Renal cortex interstitium (tissue), 11 donors: Measurements from ENCODE around the gene FILIP1L. TPM values are rescaled to one million over a fixed set of nuclear protein-coding genes. Genes with fewer than 3 reads are reported as not detected.

Source experiments
- DNase-seq, 11 donors: peaks; one replicate each; pipeline ENCODE4 v3.0.0-alpha.2; 2013; ENCODE audit warnings: low read depth in 9 of 11, low spot score in 4 of 11; ENCODE audit errors: extremely low read depth in 1 of 11
- polyA plus RNA-seq, 3 donors: library from polyadenylated mRNA; unstranded; fragments of 120-200 nt; gene quantifications; one replicate each; pipeline ENCODE4 v1.2.1, GENCODE V29; 2013; ENCODE audit not compliant: insufficient read length in 3 of 3

The FILIP1L gene
- polyA plus RNA-seq, 3 donors = 19.5 to 22.1 (median 21.7) TPM

GRCh38 chr3:99825004-99825640 lies 289.2 kb downstream of the FILIP1L start:
- no peak for DNase-seq

DNA sequence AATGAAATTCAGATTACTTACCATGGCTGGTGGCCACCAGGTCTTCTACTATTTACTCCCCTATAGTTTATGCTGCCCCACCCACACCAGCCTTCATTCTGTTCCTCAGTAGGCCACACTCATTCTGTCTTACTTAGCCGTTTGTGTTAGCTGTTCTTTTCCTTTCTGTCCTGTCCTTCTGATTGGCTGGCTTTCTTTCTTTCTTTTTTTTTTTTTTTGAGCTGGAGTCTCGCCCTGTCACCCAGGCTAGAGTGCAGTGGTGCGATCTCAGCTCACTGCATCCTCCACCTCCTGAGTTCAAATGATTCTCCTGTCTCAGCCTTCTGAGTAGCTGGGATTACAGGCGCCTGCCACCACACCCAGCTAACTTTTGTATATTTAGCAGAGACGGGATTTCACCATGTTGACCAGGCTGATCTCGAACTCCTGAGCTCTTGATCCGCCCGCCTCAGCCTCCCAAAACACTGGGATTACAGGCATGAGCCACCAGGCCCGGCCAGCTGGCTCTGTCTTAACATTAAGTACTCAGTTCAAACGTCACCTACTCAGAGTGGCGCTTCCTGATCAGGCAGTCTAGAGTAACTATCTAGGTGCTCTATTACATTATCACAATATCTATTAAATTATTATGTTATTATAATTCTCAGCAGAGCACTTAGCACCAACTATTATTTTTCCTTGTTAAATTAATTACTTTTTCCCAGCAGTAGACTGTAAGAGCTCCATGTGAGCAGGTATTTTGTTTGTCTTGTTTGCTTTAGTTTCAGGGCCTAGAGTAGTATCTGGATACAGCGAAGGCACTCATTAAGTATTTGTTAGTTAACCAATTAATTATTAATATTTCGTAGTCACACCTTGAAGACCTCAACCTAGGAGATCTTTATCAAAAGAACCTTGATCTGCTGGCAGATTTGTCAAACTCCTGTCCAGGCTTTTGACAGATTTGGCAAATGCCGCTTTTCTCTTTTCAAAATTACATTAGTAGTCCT lies 290.3 kb downstream of the FILIP1L start:
- no peak for DNase-seq

- no peak for DNase-seq
Observed at GRCh38 chr3:99818818-99819217, 295.5 kb downstream of the FILIP1L start.

DNA sequence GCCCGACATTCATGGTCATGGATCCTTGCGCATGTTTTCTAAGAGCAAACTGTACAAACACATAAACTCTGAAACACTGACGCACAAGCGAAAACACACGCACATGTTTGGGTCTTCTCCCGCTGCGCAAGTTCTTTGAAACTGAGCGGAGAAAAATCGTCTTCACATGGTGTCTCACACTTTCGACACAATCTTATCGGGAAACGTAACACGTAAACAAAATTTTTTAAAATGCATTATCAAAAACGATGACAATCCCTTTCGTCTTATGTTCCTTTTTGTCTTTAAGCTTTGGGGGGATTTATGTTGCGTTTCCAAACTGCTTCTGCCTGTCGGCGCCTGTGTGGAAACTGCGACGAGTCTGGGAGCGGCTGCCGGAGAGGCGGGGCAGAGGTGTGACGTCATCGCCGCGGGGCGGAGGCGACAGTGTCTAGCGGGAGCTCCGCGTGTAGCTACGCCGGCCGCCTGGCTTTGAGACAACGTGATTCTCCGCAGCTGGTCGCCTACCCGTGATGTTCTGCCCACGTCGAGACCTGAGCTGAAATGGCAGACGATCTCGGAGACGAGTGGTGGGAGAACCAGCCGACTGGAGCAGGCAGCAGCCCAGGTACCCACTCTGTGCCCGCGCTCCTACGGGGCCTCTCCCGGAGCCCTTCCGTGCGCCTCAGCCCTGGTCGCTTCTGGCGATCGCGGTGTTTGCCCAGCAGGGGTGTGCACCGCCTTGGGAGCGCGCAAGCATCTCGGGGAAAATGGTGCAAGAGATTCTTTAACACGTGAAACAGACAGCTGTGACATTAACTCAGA lies 296.7 kb downstream of the FILIP1L start, which contains the start of gene CMSS1:
Gene CMSS1, plus strand, starts transcription at position 426 of the 804 bp plus-strand sequence.
- DNase-seq = peak; percentile 84 to 96 (median 89)

DNA sequence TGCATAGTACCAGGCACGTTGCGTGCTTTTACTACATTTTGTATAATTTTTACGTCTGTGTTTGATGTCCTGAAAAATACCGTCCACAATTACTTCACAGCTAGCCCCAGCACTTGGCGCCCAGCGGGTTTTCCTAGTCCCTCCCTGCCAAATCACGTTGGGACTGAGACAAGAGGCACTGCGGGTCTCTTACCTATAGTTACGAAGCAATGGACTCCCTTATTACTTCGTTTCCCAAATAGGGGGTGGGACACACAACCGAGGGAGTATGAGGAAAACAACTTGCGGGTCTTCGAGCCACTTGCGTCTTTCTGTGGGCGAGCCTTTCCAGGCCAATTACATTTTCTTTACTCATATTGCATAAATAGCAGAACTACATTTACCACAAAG lies 297.3 kb downstream of the FILIP1L start:
- DNase-seq = peak in 1 of 11 donors; percentile 23

GRCh38 chr3:99810403-99810802 lies 303.9 kb downstream of the FILIP1L start:
- no peak for DNase-seq

- no peak for DNase-seq
Observed at GRCh38 chr3:99809565-99809964, 304.7 kb downstream of the FILIP1L start.

GRCh38 chr3:99808163-99808794 lies 306.0 kb downstream of the FILIP1L start:
- peak in 7 of 11 donors; percentile 16 to 56 (median 33) for DNase-seq

DNA sequence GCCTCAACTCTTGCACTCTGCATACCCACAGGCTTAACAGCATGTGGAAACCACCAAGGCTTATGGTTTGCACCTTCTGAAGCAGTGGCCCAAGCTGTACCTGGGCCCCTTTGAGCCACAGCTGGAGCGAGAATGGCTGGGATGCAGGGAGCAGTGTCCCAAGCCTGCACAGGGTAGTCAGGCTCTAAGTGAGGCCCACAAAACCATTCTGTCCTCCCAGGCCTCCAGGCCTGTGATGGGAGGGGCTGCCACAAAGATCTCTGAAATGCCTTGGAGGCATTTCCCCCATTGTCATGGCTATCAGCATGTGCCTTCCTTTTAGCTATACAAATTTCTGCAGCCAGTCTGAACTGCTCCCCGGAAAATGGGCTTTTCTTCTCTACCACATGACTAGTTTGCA lies 309.1 kb downstream of the FILIP1L start:
- DNase-seq = no peak

GRCh38 chr3:99803297-99803696 lies 311.0 kb downstream of the FILIP1L start:
- no peak for DNase-seq

DNA sequence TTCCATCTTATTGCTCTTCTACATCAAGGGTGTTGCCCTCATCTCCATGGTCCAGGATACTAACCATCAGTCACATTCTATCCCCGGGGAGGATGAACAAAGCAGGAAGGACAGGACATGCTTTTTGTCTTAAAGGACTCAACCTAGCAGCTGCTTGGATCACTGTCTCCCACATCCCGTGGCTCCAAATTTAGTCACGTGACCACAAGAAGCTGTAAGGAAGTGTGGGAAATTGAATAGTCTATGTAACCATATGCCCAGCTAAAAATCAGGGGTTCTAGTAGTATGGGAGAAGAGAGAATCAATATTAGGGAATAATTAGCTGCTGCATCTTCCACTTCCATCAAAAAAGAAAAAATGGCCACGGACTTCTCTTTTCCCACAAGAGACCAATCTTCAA lies 314.9 kb downstream of the FILIP1L start:
- no peak for DNase-seq

GRCh38 chr3:99795573-99795972 lies 318.7 kb downstream of the FILIP1L start:
- DNase-seq = no peak

DNA sequence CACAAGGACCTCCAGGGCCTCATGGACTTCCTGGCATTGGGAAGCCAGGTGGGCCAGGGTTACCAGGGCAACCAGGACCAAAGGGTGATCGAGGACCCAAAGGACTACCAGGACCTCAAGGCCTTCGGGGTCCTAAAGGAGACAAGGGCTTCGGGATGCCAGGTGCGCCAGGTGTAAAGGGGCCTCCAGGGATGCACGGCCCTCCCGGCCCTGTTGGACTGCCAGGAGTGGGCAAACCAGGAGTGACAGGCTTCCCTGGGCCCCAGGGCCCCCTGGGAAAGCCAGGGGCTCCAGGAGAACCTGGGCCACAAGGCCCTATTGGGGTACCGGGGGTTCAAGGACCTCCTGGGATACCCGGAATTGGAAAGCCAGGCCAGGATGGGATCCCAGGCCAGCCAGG lies 319.8 kb downstream of the FILIP1L start:
- DNase-seq = no peak

DNA sequence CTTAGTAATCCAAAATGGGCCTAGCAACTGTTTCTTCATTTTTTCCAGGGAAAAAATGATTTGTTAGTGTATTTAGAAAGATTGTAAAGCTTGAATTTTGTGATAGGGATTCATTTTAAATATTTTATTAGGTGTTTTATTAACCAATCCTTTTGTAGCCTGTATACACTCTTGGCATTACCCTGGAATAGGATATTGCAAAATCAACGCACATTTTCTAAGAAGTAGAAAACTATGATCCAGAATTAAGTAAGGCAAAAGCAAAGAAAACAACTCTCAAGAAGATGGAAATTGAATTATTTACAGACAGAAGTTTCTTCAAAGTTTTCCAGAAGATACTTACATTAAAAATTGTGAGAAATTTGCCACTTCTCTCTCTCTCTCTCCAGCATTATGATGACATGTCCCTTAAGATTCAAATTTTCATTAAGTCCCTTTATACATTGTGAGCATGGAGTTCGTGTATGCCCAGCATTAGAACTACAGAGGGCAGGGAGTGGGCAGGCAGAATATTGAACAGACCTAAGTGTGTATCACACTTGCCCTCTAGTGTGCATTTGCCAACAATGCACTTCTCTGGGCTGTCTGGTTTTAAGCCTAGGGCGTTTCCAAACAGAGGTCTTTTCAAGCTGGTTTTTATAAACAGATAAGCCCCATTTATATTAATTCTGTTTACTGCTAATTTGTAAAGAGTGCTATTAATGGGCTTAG lies 325.1 kb downstream of the FILIP1L start:
- peak in 4 of 11 donors; percentile 3 to 24 (median 17) for DNase-seq
